Neural cell (in vitro differentiated cells): ENCODE measurements around the gene RTF1. TPM values are rescaled to one million over a fixed set of nuclear protein-coding genes. Genes with fewer than 3 reads are reported as not detected.

Experiments
- H2AFZ ChIP-seq: fragments of 200-600, 300-800 bp; sonication (generic), shearing (Covaris generic); 2 replicates; pipeline ENCODE4 v1.6.0; 2014; ENCODE audit warnings: low read depth, mild to moderate bottlenecking, antibody characterized with exemption, low read length, moderate library complexity
- H3F3A ChIP-seq: fragments of 200-600 bp; shearing (Covaris generic); 2 replicates; pipeline ENCODE4 v1.6.1; 2016; ENCODE audit warnings: mild to moderate bottlenecking, moderate library complexity, mixed read lengths, antibody characterized with exemption, low read length; ENCODE audit not compliant: insufficient read depth, poor library complexity, severe bottlenecking
- H3K27ac ChIP-seq: fragments of 200-600, 300-800 bp; sonication (generic), shearing (Covaris generic); 2 replicates; pipeline ENCODE4 v1.5.1; 2014; ENCODE audit warnings: mild to moderate bottlenecking, low read length, moderate library complexity
- H3K27me3 ChIP-seq: fragments of 300-800, 200-600 bp; sonication (generic), shearing (Covaris generic); 2 replicates; pipeline ENCODE4 v1.6.0; 2014; ENCODE audit warnings: mild to moderate bottlenecking, low read depth, low read length, moderate library complexity; ENCODE audit not compliant: insufficient read depth
- H3K36me3 ChIP-seq: fragments of 300-800, 200-600 bp; sonication (generic), shearing (Covaris generic); 2 replicates; pipeline ENCODE4 v1.5.1; 2014; ENCODE audit warnings: mild to moderate bottlenecking, antibody characterized with exemption, low read length, moderate library complexity; ENCODE audit not compliant: insufficient read depth
- H3K4me2 ChIP-seq: fragments of 300-800, 200-600 bp; sonication (generic), shearing (Covaris generic); 2 replicates; pipeline ENCODE4 v1.6.0; 2014; ENCODE audit warnings: mild to moderate bottlenecking, low read length
- H3K4me3 ChIP-seq: fragments of 300-800, 200-600 bp; sonication (generic), shearing (Covaris generic); 2 replicates; pipeline ENCODE4 v1.5.1; 2014; ENCODE audit warnings: mild to moderate bottlenecking, low read length, moderate library complexity
- H3K79me2 ChIP-seq: fragments of 200-600 bp; shearing (Covaris generic); replicated peaks from 2 replicates; pipeline ENCODE4 v1.6.0; 2014; ENCODE audit warnings: mild to moderate bottlenecking, low read length, moderate library complexity; ENCODE audit not compliant: insufficient read depth
- H3K9ac ChIP-seq: fragments of 300-800, 200-600 bp; sonication (generic), shearing (Covaris generic); 2 replicates; pipeline ENCODE4 v1.6.1; 2016; ENCODE audit warnings: mild to moderate bottlenecking, low read length, mixed read lengths
- H3K9me2 ChIP-seq: fragments of 200-600 bp; shearing (Covaris generic); 2 replicates; pipeline ENCODE4 v1.6.1; 2016; ENCODE audit warnings: mild to moderate bottlenecking, low read length, mixed read lengths; ENCODE audit not compliant: insufficient read depth
- H3K9me3 ChIP-seq: fragments of 200-600, 300-800 bp; sonication (generic), shearing (Covaris generic); 2 replicates; pipeline ENCODE4 v1.6.1; 2016; ENCODE audit warnings: mild to moderate bottlenecking, mixed run types, low read length, moderate library complexity, mixed read lengths
- H4K20me1 ChIP-seq: fragments of 200-600 bp; shearing (Covaris generic); 2 replicates; pipeline ENCODE4 v1.6.1; 2016; ENCODE audit warnings: mild to moderate bottlenecking, mixed run types; ENCODE audit not compliant: insufficient read depth
- EP300 ChIP-seq: fragments of 450-650 bp; conservative IDR thresholded peaks from 2 replicates; pipeline ENCODE4 v1.6.1; 2014; ENCODE audit warnings: antibody characterized with exemption, mild to moderate bottlenecking, moderate library complexity; ENCODE audit not compliant: poor library complexity, severe bottlenecking
- EZH2 ChIP-seq: fragments of 200-600, 300-800 bp; shearing (Covaris generic), sonication (generic); IDR thresholded peaks from 2 replicates; pipeline ENCODE4 v1.6.1; 2014; ENCODE audit warnings: antibody characterized with exemption, low read length, borderline replicate concordance, mild to moderate bottlenecking; ENCODE audit not compliant: insufficient read depth, poor library complexity, severe bottlenecking
- MXI1 ChIP-seq: fragments of 450-650 bp; conservative IDR thresholded peaks from 2 replicates; pipeline ENCODE4 v1.6.1; 2014; ENCODE audit warnings: antibody characterized with exemption, mild to moderate bottlenecking; ENCODE audit not compliant: poor library complexity, severe bottlenecking
- POLR2AphosphoS5 ChIP-seq: IDR thresholded peaks from 2 replicates; pipeline ENCODE4 v1.6.1; 2012
- RAD21 ChIP-seq: fragments of 450-650 bp; conservative IDR thresholded peaks from 2 replicates; pipeline ENCODE4 v1.6.1; 2014; ENCODE audit warnings: antibody characterized with exemption, mild to moderate bottlenecking, moderate library complexity
- SMC3 ChIP-seq: fragments of 450-650 bp; conservative IDR thresholded peaks from 2 replicates; pipeline ENCODE4 v1.6.1; 2014; ENCODE audit warnings: antibody characterized with exemption, mild to moderate bottlenecking, moderate library complexity; ENCODE audit not compliant: poor library complexity
- TAF1 ChIP-seq: IDR thresholded peaks from 2 replicates; pipeline ENCODE4 v1.6.1; 2012; ENCODE audit warnings: low read depth
- polyA plus RNA-seq: library from polyadenylated mRNA; depleted of rRNA; stranded (reverse); fragments of >200 nt; gene quantifications from 2 replicates; pipeline ENCODE4 v1.2.3, GENCODE V29; 2014
- TF ChIP-seq, protein P1 (sequence below): IDR thresholded peaks from 2 replicates; pipeline ENCODE4 v1.6.1; 2012; ENCODE audit warnings: borderline replicate concordance
- TF ChIP-seq, protein P2 (sequence below): fragments of 450-650 bp; IDR thresholded peaks from 2 replicates; pipeline ENCODE4 v1.5.1; 2014; ENCODE audit warnings: antibody characterized with exemption, mild to moderate bottlenecking, moderate library complexity; ENCODE audit not compliant: poor library complexity, severe bottlenecking

Gene RTF1
- polyA plus RNA-seq, 1 donor from 2014 or later, result 84.1 TPM

DNA sequence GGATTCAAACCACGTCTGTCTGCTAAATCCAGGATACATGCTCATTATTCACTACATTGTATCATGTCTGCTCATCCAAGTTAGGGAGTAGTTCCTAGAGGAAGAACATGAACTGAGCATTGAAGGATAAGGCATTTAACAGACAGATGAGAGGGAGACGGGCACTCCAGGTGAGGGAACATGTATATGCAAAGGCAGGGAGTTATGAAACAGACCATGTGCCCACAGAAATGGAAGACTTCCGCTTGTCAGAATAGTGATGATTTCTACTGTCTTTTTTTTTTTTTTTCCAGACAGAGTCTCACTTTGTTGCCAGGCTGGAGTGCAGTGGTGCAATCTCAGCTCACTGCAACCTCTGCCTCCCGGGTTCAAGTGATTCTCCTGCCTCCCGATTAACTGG, 9.6 kb upstream of the RTF1 start:
- H3F3A ChIP-seq, result no peaks in the 10 kb centered on the region
- TF ChIP-seq SMC3 (no peak), POLR2AphosphoS5 (no peak), EZH2 (no peak), TAF1 (no peak), RAD21 (no peak), EP300 (no peak), MXI1 (no peak)
- TF ChIP-seq, protein P1, sequence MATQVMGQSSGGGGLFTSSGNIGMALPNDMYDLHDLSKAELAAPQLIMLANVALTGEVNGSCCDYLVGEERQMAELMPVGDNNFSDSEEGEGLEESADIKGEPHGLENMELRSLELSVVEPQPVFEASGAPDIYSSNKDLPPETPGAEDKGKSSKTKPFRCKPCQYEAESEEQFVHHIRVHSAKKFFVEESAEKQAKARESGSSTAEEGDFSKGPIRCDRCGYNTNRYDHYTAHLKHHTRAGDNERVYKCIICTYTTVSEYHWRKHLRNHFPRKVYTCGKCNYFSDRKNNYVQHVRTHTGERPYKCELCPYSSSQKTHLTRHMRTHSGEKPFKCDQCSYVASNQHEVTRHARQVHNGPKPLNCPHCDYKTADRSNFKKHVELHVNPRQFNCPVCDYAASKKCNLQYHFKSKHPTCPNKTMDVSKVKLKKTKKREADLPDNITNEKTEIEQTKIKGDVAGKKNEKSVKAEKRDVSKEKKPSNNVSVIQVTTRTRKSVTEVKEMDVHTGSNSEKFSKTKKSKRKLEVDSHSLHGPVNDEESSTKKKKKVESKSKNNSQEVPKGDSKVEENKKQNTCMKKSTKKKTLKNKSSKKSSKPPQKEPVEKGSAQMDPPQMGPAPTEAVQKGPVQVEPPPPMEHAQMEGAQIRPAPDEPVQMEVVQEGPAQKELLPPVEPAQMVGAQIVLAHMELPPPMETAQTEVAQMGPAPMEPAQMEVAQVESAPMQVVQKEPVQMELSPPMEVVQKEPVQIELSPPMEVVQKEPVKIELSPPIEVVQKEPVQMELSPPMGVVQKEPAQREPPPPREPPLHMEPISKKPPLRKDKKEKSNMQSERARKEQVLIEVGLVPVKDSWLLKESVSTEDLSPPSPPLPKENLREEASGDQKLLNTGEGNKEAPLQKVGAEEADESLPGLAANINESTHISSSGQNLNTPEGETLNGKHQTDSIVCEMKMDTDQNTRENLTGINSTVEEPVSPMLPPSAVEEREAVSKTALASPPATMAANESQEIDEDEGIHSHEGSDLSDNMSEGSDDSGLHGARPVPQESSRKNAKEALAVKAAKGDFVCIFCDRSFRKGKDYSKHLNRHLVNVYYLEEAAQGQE, result no peak
- TF ChIP-seq, protein P2, sequence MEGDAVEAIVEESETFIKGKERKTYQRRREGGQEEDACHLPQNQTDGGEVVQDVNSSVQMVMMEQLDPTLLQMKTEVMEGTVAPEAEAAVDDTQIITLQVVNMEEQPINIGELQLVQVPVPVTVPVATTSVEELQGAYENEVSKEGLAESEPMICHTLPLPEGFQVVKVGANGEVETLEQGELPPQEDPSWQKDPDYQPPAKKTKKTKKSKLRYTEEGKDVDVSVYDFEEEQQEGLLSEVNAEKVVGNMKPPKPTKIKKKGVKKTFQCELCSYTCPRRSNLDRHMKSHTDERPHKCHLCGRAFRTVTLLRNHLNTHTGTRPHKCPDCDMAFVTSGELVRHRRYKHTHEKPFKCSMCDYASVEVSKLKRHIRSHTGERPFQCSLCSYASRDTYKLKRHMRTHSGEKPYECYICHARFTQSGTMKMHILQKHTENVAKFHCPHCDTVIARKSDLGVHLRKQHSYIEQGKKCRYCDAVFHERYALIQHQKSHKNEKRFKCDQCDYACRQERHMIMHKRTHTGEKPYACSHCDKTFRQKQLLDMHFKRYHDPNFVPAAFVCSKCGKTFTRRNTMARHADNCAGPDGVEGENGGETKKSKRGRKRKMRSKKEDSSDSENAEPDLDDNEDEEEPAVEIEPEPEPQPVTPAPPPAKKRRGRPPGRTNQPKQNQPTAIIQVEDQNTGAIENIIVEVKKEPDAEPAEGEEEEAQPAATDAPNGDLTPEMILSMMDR, result no peak
- no peaks in the 10 kb centered on the region for H3K36me3 ChIP-seq
- no peak overlapping the region for H3K4me3 ChIP-seq
- no peak overlapping the region for H2AFZ ChIP-seq
- no peak overlapping the region for H3K9ac ChIP-seq
- H3K79me2 ChIP-seq, result no peaks in the 10 kb centered on the region
- H4K20me1 ChIP-seq, result no peaks in the 10 kb centered on the region
- H3K9me2 ChIP-seq, result no peaks in the 10 kb centered on the region
- H3K4me2 ChIP-seq, result no peak overlapping the region
- H3K27ac ChIP-seq, result no peak overlapping the region
- H3K9me3 ChIP-seq, result no peaks in the 10 kb centered on the region
- H3K27me3 ChIP-seq, result no peaks in the 10 kb centered on the region

DNA sequence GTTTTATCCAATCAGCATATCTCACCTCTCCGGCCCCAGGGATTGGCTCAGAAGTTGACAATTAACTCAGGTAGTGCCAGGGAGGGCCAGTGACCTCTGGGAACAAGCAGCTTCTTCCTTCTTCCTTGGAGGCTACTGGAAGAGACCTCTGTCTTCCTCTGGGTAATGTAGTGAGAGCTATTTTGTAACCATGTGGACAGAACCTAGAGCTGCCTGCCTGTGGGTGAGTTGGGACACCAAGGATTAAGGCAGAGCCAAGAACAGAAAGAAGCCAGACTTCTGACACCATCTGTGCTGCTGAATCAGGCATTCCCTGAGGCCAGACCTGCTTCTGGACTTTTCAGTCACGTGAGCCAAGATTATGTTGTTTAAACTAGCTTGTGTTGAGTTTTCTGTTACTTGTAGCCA, 8.7 kb upstream of the RTF1 start:
- TF ChIP-seq, protein P2, result no peak
- no peak for TF ChIP-seq RAD21
- no peaks in the 10 kb centered on the region for H3K79me2 ChIP-seq
- no peak overlapping the region for H3K4me3 ChIP-seq
- no peak overlapping the region for H3K27ac ChIP-seq
- H3K9me3 ChIP-seq, result no peaks in the 10 kb centered on the region
- no peaks in the 10 kb centered on the region for H3K36me3 ChIP-seq
- H3F3A ChIP-seq, result no peaks in the 10 kb centered on the region
- no peaks in the 10 kb centered on the region for H3K9me2 ChIP-seq
- no peaks in the 10 kb centered on the region for H4K20me1 ChIP-seq
- no peak overlapping the region for H3K9ac ChIP-seq
- H3K27me3 ChIP-seq, result no peaks in the 10 kb centered on the region
- no peak overlapping the region for H3K4me2 ChIP-seq
- H2AFZ ChIP-seq, result no peak overlapping the region
